H1 (cell line): ENCODE measurements around the gene PLCL2. TPM values are rescaled to one million over a fixed set of nuclear protein-coding genes. Genes with fewer than 3 reads are reported as not detected.

ENCODE experiments used
- CTCF ChIA-PET: fragments of 300-600 bp; sonication (Branson Sonifier 250); formaldehyde crosslinking; loops from one replicate; lab custom pipeline; 2021; ENCODE audit not compliant: partially characterized antibody; lab: Charles Lee
- POLR2A ChIA-PET: fragments of 300-600 bp; sonication (Branson Sonifier 250); formaldehyde crosslinking; loops from one replicate; lab custom pipeline; 2021; ENCODE audit warnings: inconsistent platforms; ENCODE audit not compliant: partially characterized antibody; lab: Charles Lee
- DNase-seq, 2 experiments: peaks; one replicate each; pipeline versions ENCODE4 v3.0.0 to v3.0.0-alpha.2; 2010 to 2022; ENCODE audit warnings: low spot score in 2 of 2, low read depth in 1 of 2, mixed read lengths in 1 of 2
- FAIRE-seq: peaks from 2 replicates; lab custom pipeline; 2011; peaks lifted over from hg19 to GRCh38; lab: Jason Lieb, UNC
- H2AFZ ChIP-seq: 2 replicates; pipeline ENCODE4 v1.8.1; 2012; ENCODE audit warnings: low read length, inconsistent platforms
- H2AK5ac ChIP-seq: 2 replicates; pipeline ENCODE4 v1.6.1; 2013; ENCODE audit warnings: low read depth, low read length
- H2BK120ac ChIP-seq: replicated peaks from 2 replicates; pipeline ENCODE3; 2013; ENCODE audit warnings: low read depth, low read length, inconsistent platforms
- H2BK12ac ChIP-seq: 2 replicates; pipeline ENCODE4 v1.6.1; 2013; ENCODE audit warnings: low read depth, low read length
- H2BK15ac ChIP-seq: 2 replicates; pipeline ENCODE4 v1.6.1; 2013; ENCODE audit warnings: low read length
- H2BK20ac ChIP-seq: 2 replicates; pipeline ENCODE4 v1.6.1; 2013; ENCODE audit warnings: low read length
- H2BK5ac ChIP-seq: 2 replicates; pipeline ENCODE4 v1.6.1; 2013; ENCODE audit warnings: low read depth, low read length
- H3K14ac ChIP-seq: 2 replicates; pipeline ENCODE4 v1.6.1; 2013; ENCODE audit warnings: inconsistent platforms; ENCODE audit not compliant: insufficient read length
- H3K18ac ChIP-seq: 2 replicates; pipeline ENCODE4 v1.6.1; 2013; ENCODE audit warnings: low read length; ENCODE audit errors: extremely low read depth
- H3K23ac ChIP-seq: 2 replicates; pipeline ENCODE4 v1.6.1; 2013; ENCODE audit warnings: inconsistent platforms; ENCODE audit not compliant: insufficient read length
- H3K23me2 ChIP-seq: 2 replicates; pipeline ENCODE4 v1.6.1; 2013; ENCODE audit warnings: low read depth, low read length
- H3K27ac ChIP-seq: 2 replicates; pipeline ENCODE4 v1.6.1; 2011; ENCODE audit warnings: low read depth, low read length, inconsistent platforms
- H3K27me3 ChIP-seq, 4 experiments: replicated peaks in 1 of 4; 1 replicate in 1 of 4; 2 replicates in 3 of 4; pipeline versions ENCODE4 v1.6.1 to v1.8.1; 2011 to 2013; ENCODE audit warnings: low read length in 3 of 4, mild to moderate bottlenecking in 3 of 4, inconsistent platforms in 2 of 4, mixed read lengths in 2 of 4, moderate library complexity in 1 of 4; ENCODE audit not compliant: control insufficient read depth in 3 of 4, insufficient read depth in 3 of 4; ENCODE audit errors: extremely low read depth in 1 of 4
- H3K36me3 ChIP-seq, 4 experiments: 2 replicates each; pipeline versions ENCODE4 v1.6.1 to v1.8.1; 2011 to 2013; ENCODE audit warnings: mild to moderate bottlenecking in 4 of 4, low read length in 3 of 4, moderate library complexity in 2 of 4, control low read depth in 1 of 4, inconsistent platforms in 1 of 4; ENCODE audit not compliant: insufficient read depth in 4 of 4, control insufficient read depth in 2 of 4
- H3K4ac ChIP-seq: replicated peaks from 2 replicates; pipeline ENCODE3; 2013; ENCODE audit warnings: low read length, low read depth, mixed read lengths, inconsistent platforms; ENCODE audit not compliant: insufficient read length
- H3K4me1 ChIP-seq, 4 experiments: replicated peaks in 1 of 4; 1 replicate in 1 of 4; 2 replicates in 3 of 4; pipeline versions ENCODE4 v1.6.1 to v1.8.1; 2011 to 2013; ENCODE audit warnings: low read length in 3 of 4, inconsistent platforms in 2 of 4, mixed read lengths in 1 of 4; ENCODE audit not compliant: insufficient read depth in 4 of 4, control insufficient read depth in 3 of 4
- H3K4me2 ChIP-seq, 2 experiments: 2 replicates each; pipeline versions ENCODE4 v1.6.1 to v1.8.1; 2011 to 2013; ENCODE audit warnings: low read depth in 2 of 2, low read length in 2 of 2, control low read depth in 1 of 2, inconsistent platforms in 1 of 2, mild to moderate bottlenecking in 1 of 2; ENCODE audit not compliant: insufficient read depth in 1 of 2
- H3K4me3 ChIP-seq, 4 experiments: fragments of 200-600, 300-600 bp in 1 of 4; sonication (generic), shearing (Covaris generic), sonication (Bioruptor Twin) in 1 of 4; 2 replicates each; pipeline versions ENCODE4 v1.5.1 to v1.8.1; 2011 to 2016; ENCODE audit warnings: low read length in 4 of 4, low read depth in 3 of 4, control low read depth in 2 of 4, inconsistent platforms in 2 of 4, mild to moderate bottlenecking in 2 of 4, mixed read lengths in 1 of 4, moderate library complexity in 1 of 4; ENCODE audit not compliant: insufficient read depth in 2 of 4; ENCODE audit errors: extremely low read depth in 1 of 4
- H3K56ac ChIP-seq: replicated peaks from 2 replicates; pipeline ENCODE3; 2013; ENCODE audit warnings: low read depth, mild to moderate bottlenecking, mixed read lengths, low read length, inconsistent platforms; ENCODE audit not compliant: insufficient read length
- H3K79me1 ChIP-seq: 2 replicates; pipeline ENCODE4 v1.6.1; 2013; ENCODE audit warnings: low read depth, low read length, control low read depth
- H3K79me2 ChIP-seq, 2 experiments: 2 replicates each; pipeline versions ENCODE4 v1.6.1 to v1.8.1; 2012 to 2013; ENCODE audit warnings: low read length in 2 of 2, mild to moderate bottlenecking in 2 of 2, inconsistent platforms in 1 of 2; ENCODE audit not compliant: insufficient read depth in 2 of 2, control insufficient read depth in 1 of 2
- H3K9ac ChIP-seq, 4 experiments: replicated peaks in 1 of 4; 1 replicate in 1 of 4; 2 replicates in 3 of 4; pipeline versions ENCODE4 v1.6.1 to v1.8.1; 2011 to 2013; ENCODE audit warnings: low read depth in 3 of 4, low read length in 3 of 4, control low read depth in 2 of 4, mild to moderate bottlenecking in 2 of 4, moderate library complexity in 2 of 4, inconsistent platforms in 1 of 4; ENCODE audit errors: extremely low read depth in 1 of 4
- H3K9me3 ChIP-seq, 2 experiments: 2 replicates each; pipeline versions ENCODE4 v1.6.1 to v1.8.1; 2012 to 2013; ENCODE audit warnings: mild to moderate bottlenecking in 2 of 2, moderate library complexity in 2 of 2, control low read depth in 1 of 2, inconsistent platforms in 1 of 2, low read depth in 1 of 2, low read length in 1 of 2, mixed read lengths in 1 of 2; ENCODE audit not compliant: insufficient read depth in 2 of 2
- H4K20me1 ChIP-seq, 2 experiments: replicated peaks in 1 of 2; 2 replicates each; pipeline versions ENCODE3 to v1.8.1; 2011 to 2013; ENCODE audit warnings: inconsistent platforms in 2 of 2, low read length in 2 of 2, mild to moderate bottlenecking in 1 of 2; ENCODE audit not compliant: insufficient read depth in 2 of 2, control insufficient read depth in 1 of 2
- H4K5ac ChIP-seq: 2 replicates; pipeline ENCODE4 v1.6.1; 2013; ENCODE audit warnings: low read length, low read depth, mixed read lengths, inconsistent platforms; ENCODE audit not compliant: insufficient read length
- H4K8ac ChIP-seq: 2 replicates; pipeline ENCODE4 v1.8.0; 2013; ENCODE audit warnings: mild to moderate bottlenecking, moderate library complexity, low read length, inconsistent platforms; ENCODE audit not compliant: insufficient read depth; ENCODE audit errors: extremely low read depth
- H4K91ac ChIP-seq: replicated peaks from 2 replicates; pipeline ENCODE3; 2013; ENCODE audit warnings: low read length, mixed read lengths, inconsistent platforms; ENCODE audit not compliant: insufficient read length
- BCL11A ChIP-seq, 2 experiments: IDR thresholded peaks; one replicate each; pipeline ENCODE4 v1.6.1; 2011; ENCODE audit warnings: low read depth in 2 of 2, low read length in 2 of 2, mild to moderate bottlenecking in 2 of 2
- RBBP5 ChIP-seq: IDR thresholded peaks from 2 replicates; pipeline ENCODE4 v1.7.1; 2012; ENCODE audit warnings: low read depth, mild to moderate bottlenecking, inconsistent platforms, low read length, moderate library complexity, borderline replicate concordance
- RFX5 ChIP-seq: IDR thresholded peaks from 2 replicates; pipeline ENCODE4 v1.6.1; 2011; ENCODE audit warnings: low read depth, low read length, improper control_type of control experiment, borderline replicate concordance
- TBP ChIP-seq: IDR thresholded peaks from 2 replicates; pipeline ENCODE4 v1.6.1; 2011; ENCODE audit warnings: low read depth, low read length, improper control_type of control experiment
- polyA plus RNA-seq, 7 experiments: library from polyadenylated mRNA; depleted of rRNA in 3 of 7; stranded (reverse) in 5 of 7; unstranded in 2 of 7; fragments of >200 nt in 5 of 7; fragments of 200-250 nt in 2 of 7; gene quantifications; 1 replicate in 5 of 7; 2 replicates in 1 of 7; 4 replicates in 1 of 7; pipeline versions ENCODE4 v1.2.1 to v1.2.3, GENCODE V29; 2011 to 2013; ENCODE audit warnings: missing spikeins in 2 of 7, mixed read lengths in 2 of 7
- total RNA-seq: library from RNA; stranded (reverse); fragmentation: NEBNext Ultra II Directional; extraction: Animal tissue kit (Norgen Biotek cat#: 25700); gene quantifications from 2 replicates; pipeline ENCODE4 v1.2.1, GENCODE V29; 2021

PLCL2 gene
- total and polyA plus RNA-seq, 2 of the 8 experiments (the other 6 are each of a cell fraction or from before 2014, with no cell fraction given), result 3.5 to 6.8 TPM

DNA sequence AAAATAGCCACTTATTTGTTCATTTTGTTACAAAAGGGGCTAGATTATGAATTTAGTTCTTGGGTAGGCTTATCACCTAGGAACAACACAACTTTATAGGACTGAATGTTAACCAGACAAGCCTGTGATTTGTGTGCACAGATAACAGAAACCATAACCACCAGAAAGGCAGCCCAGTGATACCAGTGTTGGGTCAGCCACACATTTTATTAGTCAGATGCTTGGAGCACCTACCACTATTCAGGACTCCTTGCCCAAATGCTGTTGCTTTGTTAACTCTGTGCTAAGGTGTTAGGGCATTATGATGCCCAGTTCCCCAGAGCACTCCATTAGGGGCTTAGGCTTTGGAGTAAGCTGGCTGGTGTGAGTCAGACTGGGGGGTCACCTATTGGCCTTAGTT lies 22.5 kb downstream of the PLCL2 start:
- no peak overlapping the region for H3K9ac ChIP-seq
- no peak overlapping the region for H2AK5ac ChIP-seq
- H4K8ac ChIP-seq, result no peak overlapping the region
- H3K18ac ChIP-seq, result no peak overlapping the region
- no peak overlapping the region for H4K91ac ChIP-seq
- DNase-seq (no peak), FAIRE-seq (no peak)
- no peaks in the 10 kb centered on the region for H3K79me1 ChIP-seq
- ChIA-PET POLR2A (interaction anchor here (0.7 kb wide), 1 partner anchor 243 kb away, joined by 3 read pairs; no protein-coding TSS in a partner anchor), CTCF (no interaction called here)
- no peak overlapping the region for H3K4ac ChIP-seq
- H3K14ac ChIP-seq, result no peak overlapping the region
- no peak overlapping the region for H4K5ac ChIP-seq
- no peaks in the 10 kb centered on the region for H3K23me2 ChIP-seq
- no peaks in the 10 kb centered on the region for H3K9me3 ChIP-seq
- no peak overlapping the region for H2BK5ac ChIP-seq
- H3K36me3 ChIP-seq, result no peaks in the 10 kb centered on the region
- no peak overlapping the region for H3K23ac ChIP-seq
- H2BK120ac ChIP-seq, result no peak overlapping the region
- H3K4me2 ChIP-seq, result no peak overlapping the region
- H3K56ac ChIP-seq, result no peak overlapping the region
- peaks cover 0 to 25% of the 10 kb centered on the region in 2 experiments; a peak in 3 of 4 replicates for H3K79me2 ChIP-seq
- H3K4me3 ChIP-seq, result no peak overlapping the region
- no peaks in the 10 kb centered on the region for H3K27me3 ChIP-seq
- no peak for TF ChIP-seq RBBP5
- no peak for TF ChIP-seq TBP
- no peak for TF ChIP-seq BCL11A (IDR thresholded peaks at IDR 0.05; ENCODE audit: low read depth in 2 of 2, low read length in 2 of 2)
- no peak for TF ChIP-seq RFX5
- H3K27ac ChIP-seq, result no peak overlapping the region
- H2AFZ ChIP-seq, result no peak overlapping the region
- H2BK12ac ChIP-seq, result no peak overlapping the region
- peaks cover 3 to 20% (median 4%) of the 10 kb centered on the region in 4 experiments; a peak in 4 of 7 replicates for H3K4me1 ChIP-seq
- no peak overlapping the region for H2BK15ac ChIP-seq
- no peak overlapping the region for H2BK20ac ChIP-seq
- H4K20me1 ChIP-seq, result no peaks in the 10 kb centered on the region
